LNCaP clone FGC (cell line): Measurements from ENCODE around the gene PNMA8C.
A peak's percentile ranks its signal among the peaks of the same experiment; 100 is the strongest.

ENCODE experiments used
- DNase-seq: peaks from one replicate; pipeline ENCODE4 v3.0.0-alpha.2; 2011; ENCODE audit warnings: low read depth
- H3K4me3 ChIP-seq: 2 replicates; pipeline ENCODE4 v1.5.1; 2011; ENCODE audit warnings: mild to moderate bottlenecking, low read depth, low read length, control low read depth
- TF ChIP-seq, protein P1 (sequence below): IDR thresholded peaks from 2 replicates; pipeline ENCODE4 v1.5.1; 2012; ENCODE audit warnings: mild to moderate bottlenecking; ENCODE audit not compliant: control insufficient read depth, insufficient read depth; ENCODE audit errors: extremely low read depth

PNMA8C gene

GRCh38 chr19:46383846-46384245 is 44.9 kb downstream of the PNMA8C start:
- no peak overlapping the region for H3K4me3 ChIP-seq
- no peak for DNase-seq
- TF ChIP-seq, protein P1, sequence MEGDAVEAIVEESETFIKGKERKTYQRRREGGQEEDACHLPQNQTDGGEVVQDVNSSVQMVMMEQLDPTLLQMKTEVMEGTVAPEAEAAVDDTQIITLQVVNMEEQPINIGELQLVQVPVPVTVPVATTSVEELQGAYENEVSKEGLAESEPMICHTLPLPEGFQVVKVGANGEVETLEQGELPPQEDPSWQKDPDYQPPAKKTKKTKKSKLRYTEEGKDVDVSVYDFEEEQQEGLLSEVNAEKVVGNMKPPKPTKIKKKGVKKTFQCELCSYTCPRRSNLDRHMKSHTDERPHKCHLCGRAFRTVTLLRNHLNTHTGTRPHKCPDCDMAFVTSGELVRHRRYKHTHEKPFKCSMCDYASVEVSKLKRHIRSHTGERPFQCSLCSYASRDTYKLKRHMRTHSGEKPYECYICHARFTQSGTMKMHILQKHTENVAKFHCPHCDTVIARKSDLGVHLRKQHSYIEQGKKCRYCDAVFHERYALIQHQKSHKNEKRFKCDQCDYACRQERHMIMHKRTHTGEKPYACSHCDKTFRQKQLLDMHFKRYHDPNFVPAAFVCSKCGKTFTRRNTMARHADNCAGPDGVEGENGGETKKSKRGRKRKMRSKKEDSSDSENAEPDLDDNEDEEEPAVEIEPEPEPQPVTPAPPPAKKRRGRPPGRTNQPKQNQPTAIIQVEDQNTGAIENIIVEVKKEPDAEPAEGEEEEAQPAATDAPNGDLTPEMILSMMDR = no peak

DNA sequence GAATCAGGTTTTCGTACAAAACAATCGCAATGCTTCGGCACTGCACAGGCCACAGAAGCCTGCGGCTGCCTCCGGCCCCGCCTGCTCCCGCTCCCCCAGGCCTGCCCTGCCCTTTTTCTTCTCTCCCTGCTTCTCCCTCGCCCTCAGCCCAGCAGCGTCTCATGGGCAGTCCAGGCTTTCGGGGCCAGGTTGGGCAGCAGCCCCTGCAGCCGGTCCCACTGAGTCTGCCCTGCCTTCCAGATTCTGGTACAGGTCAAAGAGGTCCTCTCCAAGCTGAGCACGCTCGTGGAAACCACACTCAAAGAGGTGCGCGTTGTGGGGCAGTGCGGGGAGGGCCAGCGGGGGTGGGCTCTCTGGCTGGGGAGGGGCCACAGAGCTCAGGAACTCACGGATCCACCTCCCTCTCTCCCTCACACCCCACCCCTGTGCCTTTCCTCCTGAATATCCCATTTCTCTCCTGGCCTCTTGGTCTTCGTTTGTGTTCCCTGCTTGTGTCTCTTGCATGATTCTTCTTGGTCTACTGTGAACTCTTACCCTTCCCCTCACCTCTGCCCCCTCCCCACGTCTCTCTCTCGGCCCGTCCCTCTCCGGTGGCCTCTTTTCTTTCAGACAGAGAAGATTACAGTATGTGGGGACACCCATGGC is 45.4 kb downstream of the PNMA8C start:
- no peak overlapping the region for H3K4me3 ChIP-seq
- DNase-seq = no peak
- TF ChIP-seq, protein P1 = no peak

DNA sequence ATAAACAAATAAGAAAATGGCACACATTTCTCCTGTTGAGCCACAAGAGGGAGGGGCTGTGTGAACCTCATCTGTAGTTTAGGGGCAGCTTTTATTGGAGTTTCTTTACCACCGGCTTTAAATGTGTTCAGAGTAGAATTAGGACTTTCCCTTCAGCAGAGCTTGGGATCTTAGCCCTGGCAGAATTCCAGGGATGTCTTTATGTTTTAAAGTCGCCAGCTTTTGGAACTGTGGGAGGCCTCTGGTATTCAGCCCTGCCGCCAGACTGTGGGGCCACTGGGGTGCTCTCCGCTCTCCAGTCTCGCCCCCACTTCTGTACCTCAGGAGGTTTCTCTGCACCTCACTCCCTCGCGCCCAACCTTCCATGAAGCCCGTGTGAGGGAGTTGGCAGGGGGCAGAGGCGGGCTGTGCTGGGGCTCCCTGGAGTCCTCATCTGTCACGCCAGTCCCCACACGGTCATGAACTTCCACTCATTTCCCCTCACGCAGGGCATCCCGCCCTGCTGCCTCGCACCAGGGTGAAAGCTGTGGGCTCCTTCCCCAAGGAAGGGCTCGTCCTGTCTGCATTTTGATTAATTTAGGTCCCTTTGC is 46.9 kb downstream of the PNMA8C start:
- H3K4me3 ChIP-seq = no peak overlapping the region
- TF ChIP-seq, protein P1 = no peak
- DNase-seq = no peak

GRCh38 chr19:46381346-46381745 is 47.4 kb downstream of the PNMA8C start:
- no peak for DNase-seq
- TF ChIP-seq, protein P1 = no peak
- no peak overlapping the region for H3K4me3 ChIP-seq

DNA sequence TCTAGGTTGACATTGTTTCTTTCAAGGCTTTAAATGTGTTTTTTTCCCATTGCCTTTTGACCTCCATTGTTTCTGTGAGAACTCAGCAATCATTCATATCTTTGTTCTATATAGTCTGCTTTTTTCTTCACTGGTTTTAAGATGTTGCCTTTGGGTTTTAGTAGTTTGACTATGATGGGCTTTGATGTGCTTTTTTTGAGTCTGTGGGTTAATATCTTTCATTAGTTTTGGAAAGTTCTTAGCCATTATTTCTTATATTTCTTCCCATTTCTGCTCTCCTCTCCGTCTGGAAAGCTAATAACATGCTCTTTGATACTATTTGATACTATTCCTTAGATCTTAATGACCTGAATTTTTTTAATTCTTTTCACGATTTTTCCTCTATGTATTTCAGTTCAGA is 48.0 kb downstream of the PNMA8C start:
- TF ChIP-seq, protein P1 = no peak
- no peak for DNase-seq
- H3K4me3 ChIP-seq = no peak overlapping the region

GRCh38 chr19:46378268-46378667 is 50.5 kb downstream of the PNMA8C start:
- peak; percentile 36 for DNase-seq
- TF ChIP-seq, protein P1 = no peak
- H3K4me3 ChIP-seq = no peak overlapping the region
